HG03378 (cell line): ENCODE data around the gene FMN2.
A peak's percentile ranks its signal among the peaks of the same experiment; 100 is the strongest.
"Not testable (repeated sequence)": the region's sequence is repeated elsewhere in the genome, so short reads cannot be mapped to it uniquely, and the experiment has no call there.

Experiments
- ATAC-seq: cut with Tn5 transposase; IDR thresholded peaks from one replicate; pipeline ENCODE4 v1.9.1; 2021; ENCODE audit warnings: mild to moderate bottlenecking, moderate library complexity; ENCODE audit not compliant: unreplicated experiment

Gene FMN2

DNA sequence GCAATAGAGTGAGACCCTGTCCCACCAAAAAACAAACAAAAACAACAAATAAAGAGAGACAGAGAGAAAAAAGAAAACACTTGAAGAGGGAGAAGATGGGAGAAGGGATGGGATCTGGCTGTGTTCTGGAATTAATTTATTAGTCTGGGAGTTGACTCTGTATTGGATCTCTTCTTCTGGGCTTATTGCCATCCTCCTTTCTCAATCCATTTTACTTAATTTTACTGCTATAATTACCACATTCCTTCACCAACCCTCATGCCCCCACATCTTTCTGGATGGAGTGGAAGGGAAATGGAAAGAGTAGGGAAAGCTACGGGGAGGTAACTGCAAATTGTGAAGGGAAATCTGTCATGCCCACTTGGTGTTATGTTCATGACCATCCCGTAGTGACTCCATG is 42.9 kb downstream of the FMN2 start:
- ATAC-seq: no peak

DNA sequence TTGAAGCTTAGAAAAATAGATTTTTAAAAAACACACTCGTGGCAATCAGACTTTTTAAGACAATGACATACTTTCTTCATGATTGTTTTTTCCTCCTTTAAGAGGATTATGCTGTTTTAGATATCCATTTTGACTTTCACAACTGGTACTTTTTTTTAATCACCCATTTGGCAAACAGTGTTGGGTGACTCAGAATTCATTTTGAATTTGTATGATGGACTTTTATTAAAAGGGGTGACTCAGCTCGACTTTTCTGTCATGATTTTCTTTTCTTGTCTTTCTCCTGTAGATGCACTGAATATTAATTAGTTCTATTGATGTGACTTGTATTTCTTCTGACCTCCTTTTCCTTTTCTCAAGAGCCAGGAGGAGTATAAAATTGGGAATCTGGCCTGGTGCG is 44.7 kb downstream of the FMN2 start:
- ATAC-seq: no peak

DNA sequence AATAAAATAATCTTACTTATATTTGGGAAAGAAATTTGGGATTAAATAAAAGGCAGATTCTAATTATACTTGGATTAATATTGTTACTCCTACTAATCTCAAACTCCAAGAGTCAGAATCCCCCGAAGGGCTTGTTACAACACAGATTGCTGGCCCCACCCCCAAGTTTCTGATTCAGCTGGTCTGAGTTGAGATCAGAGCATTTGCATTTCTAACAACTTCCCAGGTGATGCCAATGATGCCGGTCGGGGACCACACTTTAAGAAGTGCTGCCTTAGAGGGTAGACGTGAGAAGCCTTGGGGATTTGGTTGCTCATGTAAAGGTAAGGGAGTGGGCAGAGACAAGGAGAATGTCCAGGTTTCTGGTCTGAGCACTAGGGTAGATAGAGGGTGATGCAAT is 47.2 kb downstream of the FMN2 start:
- no peak for ATAC-seq

DNA sequence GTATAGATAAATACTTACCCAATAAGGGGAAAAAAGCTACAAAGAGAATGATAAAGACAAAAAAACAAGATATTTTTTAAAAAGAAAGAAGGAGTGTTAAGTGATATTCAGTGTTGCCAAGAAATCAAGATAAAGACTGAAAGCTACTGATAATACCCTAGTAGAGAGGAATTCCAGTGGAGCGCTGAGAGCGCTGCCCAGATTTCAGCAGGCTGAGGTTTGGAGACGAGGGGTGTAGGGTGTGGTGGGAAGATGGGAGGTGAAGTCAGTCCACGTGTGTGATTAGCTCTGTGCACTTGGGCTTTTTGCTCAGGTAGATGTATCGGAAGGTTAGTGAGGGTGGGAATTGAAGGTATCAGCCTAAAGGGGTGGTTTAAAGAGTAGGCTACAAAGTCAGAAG is 47.8 kb downstream of the FMN2 start:
- no peak for ATAC-seq

DNA sequence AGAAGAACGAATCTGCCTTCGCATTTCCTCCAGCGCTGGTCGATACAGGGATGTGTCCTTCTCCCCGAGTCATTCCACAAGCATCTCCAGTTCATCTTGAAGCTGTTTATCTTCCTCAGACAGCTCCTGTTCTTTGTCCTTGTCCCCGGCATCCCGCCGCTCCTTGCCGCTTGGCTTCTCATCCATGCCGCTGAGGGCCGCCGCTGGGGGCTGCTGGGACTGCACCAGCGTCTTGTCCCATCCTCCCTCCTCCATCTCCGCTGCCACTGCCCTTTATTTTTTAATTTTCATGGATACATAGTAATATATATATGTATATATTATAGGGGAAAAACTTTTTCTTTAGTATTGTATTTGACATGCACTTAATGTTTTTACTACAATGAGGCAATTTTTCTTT is 53.4 kb downstream of the FMN2 start:
- ATAC-seq: no peak

DNA sequence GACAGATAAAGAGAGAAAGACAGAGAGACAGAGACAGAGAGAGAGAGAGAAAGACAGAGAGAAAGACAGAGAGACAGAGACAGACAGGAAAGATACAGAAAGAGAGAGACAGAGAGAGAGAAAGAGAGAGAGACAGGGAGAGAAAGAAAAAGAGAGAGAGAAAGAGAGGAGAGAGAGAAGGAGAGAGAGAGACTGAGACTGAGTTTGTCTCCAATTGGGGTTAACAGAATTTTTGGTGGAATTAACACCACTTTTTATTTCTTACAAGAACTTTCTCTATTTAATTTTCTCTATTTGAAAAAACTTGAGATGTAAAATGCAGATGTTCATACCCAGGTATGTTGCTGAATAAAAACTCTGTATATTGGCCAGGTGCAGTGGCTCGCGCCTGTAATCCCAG is 56.6 kb downstream of the FMN2 start:
- no peak for ATAC-seq

DNA sequence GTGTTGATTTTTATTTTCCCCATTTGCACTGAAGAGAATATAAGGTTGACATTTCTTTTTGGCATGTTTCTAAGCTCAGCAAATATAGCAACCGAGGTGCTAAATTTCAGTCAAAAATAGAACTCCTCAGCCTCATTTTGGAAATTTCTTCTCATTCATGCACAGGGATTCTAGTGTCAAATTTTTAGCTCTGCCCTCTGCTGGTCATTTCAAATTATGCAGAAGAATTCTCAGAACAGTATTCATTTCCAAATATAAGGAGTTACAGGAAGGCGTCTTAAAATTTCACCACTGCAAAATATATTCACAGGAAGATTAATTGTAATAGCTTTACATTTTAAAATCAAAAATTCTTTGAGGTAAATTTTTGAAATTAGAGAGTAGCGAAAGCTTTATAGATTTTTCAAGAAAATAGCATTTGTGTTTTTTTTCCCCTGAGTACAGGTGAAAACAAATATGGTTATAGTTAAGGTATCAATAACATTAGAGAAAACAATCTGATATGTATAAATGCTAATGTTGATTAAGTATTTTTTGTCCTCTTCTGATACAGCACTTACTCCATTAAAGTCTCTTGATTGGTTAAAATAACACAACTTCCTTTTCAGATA is 57.9 kb downstream of the FMN2 start:
- peak; percentile 60 for ATAC-seq

DNA sequence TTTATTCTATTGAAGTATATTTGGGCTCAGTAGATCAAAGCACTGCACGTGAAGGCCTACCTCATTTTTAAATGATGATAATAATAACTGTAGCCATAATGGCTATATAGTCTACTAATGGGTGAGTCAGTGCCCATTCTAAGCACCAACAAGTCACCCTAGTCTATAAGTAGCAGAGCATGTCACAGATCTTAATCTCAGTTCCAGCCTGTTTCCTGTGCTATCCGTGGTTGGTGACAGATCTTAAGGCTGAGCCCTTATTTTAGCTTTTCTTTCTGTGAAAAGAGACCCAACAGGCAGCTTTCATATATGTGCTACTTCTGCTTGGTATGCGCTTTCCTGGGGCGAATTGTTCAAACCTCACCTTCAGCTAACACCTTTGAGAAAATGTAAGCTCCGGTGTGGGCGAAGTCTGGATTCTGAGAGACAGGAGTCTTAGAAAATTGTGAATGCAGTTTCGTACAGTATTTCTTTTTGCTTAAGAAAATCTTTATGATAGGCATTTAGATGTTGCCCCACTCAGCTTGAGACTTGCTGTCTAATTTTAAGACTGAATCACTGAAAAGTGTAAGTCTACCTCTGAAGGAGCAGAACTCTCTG is 59.6 kb downstream of the FMN2 start:
- ATAC-seq: no peak

DNA sequence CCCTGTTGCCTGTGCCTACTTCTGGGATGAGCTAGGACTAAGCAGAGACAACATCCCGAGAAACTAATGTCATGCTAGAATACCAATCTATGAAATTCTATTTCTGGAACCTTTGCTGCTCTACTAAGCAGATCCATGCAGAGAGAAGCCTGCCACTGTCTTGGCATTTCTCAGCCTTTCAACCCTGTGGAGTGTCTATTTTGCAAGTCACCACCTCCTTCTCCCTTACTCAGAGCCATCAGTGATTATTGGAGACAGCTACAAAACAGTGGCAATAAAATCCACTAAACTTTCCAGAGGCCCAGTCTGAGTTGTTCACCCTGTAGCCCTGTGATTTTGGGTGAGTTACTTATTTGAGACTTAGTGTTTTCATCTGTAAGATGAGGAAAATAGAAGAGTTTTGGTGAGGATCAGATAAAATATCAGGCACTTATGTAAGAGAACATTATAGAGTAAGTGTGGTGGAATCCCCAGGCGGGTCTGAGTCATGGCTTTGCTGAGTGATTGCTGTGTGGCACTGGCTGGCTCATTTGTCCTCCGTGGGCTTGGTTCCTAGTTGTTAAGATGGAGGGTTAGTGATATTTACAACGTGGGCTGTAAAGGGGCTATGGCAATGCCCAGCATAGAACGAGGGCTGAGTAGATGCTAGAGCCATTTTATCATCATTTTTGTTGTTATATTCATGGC is 61.1 kb downstream of the FMN2 start:
- ATAC-seq: no peak

DNA sequence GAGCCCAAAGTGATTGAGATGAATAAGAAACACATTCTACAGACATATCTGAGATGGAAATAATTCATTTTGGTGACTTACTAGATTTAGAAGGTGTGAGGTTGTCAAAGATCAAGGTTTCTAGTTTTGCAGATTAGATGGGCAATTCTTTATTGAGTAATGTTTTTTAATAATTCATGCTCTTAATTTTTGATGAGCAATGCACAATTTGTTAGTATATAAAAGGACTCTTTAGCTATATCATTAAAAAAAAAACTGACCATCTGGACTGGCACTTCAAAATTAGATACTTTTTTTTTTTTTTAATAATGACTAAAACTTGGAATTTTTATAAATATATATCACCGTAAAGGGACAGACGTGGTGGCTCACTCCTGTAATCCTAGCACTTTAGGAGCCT is 63.9 kb downstream of the FMN2 start:
- ATAC-seq: no peak

DNA sequence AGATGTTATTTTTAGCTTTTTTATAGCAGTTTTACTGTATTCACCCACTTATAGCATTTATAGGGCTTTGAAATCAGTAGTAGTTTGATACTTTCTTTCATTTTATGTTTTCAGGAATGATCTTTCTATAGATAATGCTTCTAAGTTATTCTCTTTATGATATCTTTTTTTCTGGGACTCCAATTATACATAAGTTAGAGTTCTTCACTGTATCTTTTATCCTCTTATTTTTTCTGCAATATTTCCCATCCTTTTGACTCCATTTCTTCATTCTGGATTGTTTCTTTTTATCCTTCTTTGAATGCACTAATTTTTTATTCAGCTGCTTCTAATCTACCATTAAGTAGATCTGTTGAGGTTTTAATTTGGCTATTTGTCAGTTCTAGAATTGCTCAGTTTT is 73.1 kb downstream of the FMN2 start:
- no peak for ATAC-seq

DNA sequence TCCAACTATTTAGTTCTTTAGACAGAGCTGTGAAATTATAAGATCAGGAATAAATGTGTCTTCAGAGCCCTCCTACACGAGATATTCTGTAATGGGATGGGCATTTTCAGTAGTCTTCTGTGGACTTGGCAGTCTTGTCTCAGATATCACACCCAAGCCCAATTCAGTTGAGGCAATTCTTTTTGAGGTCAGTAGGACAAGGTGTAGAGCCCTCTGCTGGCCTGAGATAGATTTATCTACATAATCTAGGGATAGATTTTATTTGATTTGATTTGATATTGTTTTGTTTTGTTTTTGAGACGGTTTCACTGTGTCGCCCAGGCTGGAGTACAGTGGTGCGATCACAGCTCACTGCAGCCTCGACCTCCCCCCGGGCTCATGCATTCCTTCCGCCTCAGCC is 77.5 kb downstream of the FMN2 start:
- ATAC-seq: no peak

DNA sequence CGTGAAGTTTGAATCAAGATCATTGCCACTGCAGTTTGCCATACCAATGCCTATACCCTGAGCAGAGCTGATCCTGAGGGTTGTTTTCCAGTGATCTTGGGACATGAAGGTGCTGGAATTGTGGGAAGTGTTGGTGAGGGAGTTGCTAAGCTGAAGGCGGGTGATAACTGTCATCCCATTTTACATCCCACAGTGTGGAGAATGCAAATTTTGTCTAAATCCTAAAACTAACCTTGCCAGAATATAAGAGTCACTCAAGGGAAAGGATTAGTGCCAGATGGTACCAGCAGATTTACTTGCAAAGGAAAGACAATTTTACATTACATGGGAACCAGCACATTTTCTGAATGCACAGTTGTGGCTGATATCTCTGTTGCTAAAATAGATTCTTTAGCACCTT is 78.6 kb downstream of the FMN2 start:
- no peak for ATAC-seq

DNA sequence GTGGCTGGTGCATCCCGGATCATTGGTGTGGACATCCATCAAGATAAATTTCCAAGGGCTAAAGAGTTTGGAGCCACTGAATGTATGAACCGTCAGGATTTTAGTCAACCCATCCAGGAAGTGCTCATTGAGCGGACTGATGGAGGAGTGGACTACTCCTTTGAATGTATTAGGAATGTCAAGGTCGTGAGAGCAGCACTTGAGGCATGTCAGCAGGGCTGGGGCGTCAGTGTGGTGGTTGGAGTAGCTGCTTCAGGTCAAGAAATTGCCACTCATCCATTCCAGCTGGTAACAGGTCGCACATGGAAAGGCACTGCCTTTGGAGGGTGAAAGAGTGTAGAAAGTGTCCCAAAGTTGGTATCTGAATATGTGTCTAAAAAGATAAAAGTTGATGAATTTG is 79.1 kb downstream of the FMN2 start:
- ATAC-seq: no peak

DNA sequence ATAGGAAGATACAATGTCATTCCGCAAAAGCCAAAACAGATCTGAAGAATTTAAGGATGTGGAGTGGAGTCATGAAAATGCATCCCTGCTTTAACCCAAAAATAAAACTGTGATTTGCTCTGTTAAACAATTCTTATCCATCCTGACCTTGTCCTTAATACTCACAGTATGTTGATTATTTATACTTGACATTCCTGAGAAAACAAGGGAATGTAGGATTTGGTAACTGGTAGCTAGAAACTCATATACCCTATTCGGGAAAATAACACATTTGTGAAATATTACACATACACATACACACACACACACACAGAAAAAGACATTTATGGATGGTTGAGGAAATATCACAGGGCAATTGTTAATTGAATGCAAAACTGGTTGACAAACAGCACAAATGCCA is 80.2 kb downstream of the FMN2 start:
- no peak for ATAC-seq

DNA sequence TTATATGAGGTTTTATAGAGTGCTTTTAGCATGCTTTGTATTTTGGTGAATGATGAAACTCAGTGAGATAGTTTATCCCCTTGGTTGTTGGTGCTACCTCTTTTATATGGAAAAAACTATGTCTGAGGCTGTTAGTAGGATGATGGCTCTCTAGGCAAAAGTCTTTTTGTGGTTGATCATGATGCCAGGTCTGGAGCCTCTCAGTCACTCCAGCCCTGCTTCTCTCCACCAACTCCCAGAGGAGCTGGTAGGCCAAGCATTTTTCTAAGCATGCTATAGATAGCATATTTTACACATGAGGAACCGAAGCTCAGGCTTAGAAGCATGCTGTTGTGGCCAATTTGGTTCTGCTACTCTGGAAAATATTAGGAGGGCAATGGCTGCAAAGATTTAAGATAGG is 82.2 kb downstream of the FMN2 start:
- ATAC-seq: no peak

DNA sequence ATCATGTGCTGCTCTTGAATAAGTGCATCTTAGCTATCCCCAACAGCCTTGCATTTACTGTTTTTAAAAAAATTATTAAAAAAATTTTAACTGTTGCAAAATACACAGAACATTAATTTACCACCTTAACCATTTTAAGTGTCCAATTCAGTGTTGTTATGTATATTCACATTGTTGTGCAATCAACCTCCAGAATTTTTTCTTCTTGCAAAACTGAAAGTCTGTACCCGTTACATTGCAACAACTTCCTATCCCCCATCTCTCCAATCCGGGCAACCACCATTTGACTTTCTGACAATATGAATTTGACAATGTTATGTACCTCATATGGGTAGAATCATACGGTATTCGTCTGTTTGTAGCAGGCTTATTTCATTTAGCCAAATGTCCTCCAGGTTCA is 83.1 kb downstream of the FMN2 start:
- no peak for ATAC-seq

DNA sequence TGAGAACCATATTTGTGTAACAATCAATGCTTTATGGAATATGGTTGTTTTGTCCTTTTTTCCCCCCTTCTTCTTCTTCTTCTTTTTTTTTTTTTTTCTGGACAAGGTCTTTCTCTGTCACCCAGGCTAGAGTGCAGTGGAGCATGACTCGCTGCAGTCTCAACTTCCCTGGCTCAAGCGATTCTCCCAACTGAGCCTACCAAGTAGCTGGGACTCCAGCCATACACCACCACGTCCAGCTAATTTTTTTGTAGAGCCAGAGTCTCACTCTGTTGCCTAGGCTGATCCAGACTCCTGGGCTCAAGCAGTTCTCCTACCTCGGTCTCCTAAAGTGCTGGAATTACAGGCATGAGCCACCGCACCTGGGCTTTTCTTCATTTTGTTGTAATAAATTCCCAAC is 86.7 kb downstream of the FMN2 start:
- no peak for ATAC-seq

DNA sequence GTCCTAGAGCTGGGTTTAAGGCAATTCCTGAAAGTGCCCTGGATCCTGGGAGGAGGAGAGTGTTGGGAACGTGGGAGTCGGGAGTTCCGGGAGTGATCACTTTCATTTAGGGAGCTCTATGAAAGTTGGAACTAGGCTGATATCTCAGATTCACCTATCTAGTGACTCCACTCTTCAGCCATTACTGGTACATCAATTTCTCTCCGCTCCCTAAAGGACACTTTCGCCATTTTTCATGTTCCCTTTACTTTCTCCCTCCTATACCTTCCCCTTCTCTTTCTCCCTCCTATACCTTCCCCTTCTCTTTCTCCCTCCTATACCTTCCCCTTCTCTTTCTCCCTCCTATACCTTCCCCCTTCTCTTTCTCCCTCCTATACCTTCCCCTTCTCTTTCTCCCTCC is 93.0 kb downstream of the FMN2 start:
- not testable (repeated sequence) for ATAC-seq

DNA sequence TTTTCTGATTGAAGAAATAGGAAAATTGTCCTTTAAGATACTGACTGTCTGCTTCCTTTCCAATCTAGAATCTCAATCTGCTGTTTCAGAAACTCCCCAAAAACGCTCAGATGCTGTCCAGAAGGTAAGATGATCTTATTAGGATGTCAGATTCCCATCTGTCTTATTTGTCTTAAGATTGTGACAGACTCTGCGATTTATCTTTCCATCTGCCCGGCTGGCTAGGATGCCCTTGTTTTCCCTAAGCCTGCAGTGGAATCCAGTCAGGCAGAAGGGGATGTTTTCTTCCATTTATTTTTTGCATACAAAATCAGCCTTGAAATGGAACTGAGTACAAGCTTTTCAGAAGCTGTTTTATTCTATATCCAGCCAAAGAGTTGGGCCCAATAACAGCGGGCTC is 96.5 kb downstream of the FMN2 start:
- ATAC-seq: no peak

DNA sequence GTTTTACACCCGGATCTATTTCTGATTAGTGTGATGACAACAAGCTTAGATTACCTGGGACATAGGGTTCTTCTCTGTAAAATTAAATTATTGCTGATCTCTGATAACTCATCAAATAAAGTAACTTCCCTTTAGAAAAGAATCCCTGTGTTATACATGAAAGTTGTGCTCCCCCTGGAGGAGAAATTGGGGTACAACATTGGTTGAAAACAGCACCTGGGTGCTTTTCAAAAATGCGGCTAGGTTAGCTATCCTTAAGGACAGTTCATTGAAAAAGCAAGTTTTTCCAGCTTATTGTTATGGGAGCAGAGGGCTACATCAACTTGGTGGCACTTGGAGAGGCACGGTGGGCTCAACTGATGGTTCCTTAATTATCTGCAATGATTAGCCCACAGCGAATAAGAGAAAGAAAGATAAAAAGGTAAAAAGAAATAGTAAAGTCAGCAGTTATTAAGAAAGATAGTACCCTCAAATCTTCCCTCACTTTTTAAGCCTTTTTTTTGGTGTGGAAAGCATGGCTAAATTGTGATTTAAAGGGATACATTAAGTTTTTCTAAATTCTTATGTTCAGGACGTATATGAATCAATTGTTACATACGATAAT is 97.8 kb downstream of the FMN2 start:
- peak; percentile 83 for ATAC-seq

DNA sequence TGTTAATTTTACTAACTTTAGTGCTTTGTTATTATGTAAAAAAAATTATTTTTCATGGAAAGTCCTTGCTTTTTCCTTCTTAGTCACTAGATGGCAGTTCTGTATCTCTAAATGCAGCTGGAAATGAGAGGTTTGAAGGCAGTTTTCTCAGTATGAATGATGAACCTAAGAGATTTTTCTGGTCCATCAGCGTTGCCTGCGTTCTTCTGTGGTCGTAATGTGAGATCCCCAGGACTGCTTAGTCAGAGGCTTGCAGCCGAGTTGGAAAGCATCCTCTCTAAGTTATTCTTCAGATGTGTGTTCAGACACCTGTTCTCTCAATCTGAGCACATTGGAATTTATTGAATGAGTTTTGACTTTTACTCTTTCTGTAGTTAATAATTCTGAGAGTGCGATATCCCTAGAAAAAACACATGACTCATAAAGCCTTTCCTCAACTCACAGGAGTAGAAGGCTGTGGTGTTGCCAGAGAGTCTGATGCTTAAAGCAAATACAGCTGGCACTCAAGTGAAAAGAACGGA is 99.3 kb downstream of the FMN2 start:
- ATAC-seq: no peak
